Cardiac muscle cell (in vitro differentiated cells and primary cell): Measurements from ENCODE around the gene ASIC4. TPM values are rescaled to one million over a fixed set of nuclear protein-coding genes. Genes with fewer than 3 reads are reported as not detected.

ENCODE experiments used
- DNase-seq, 2 donors: peaks; one replicate each; pipeline versions ENCODE4 v3.0.0 to v3.0.0-alpha.2; 2010 to 2017; ENCODE audit warnings: low read depth in 1 of 2, low spot score in 1 of 2
- H3K27ac ChIP-seq: fragments of 200-600 bp; sonication (generic); 2 replicates; pipeline ENCODE4 v1.5.1; 2016
- H3K27me3 ChIP-seq: fragments of 200-600 bp; sonication (generic); 2 replicates; pipeline ENCODE4 v1.6.0; 2016; ENCODE audit warnings: control low read depth
- H3K36me3 ChIP-seq: fragments of 200-600 bp; sonication (generic); 2 replicates; pipeline ENCODE4 v1.5.1; 2016; ENCODE audit warnings: control low read depth
- H3K4me1 ChIP-seq: fragments of 200-600 bp; sonication (generic); 2 replicates; pipeline ENCODE4 v1.8.1; 2017; ENCODE audit warnings: low read depth, mild to moderate bottlenecking, mixed run types
- H3K4me3 ChIP-seq: fragments of 200-600 bp; sonication (generic); 2 replicates; pipeline ENCODE4 v1.5.1; 2016; ENCODE audit warnings: mild to moderate bottlenecking
- H3K9me3 ChIP-seq: fragments of 200-600 bp; sonication (generic); 2 replicates; pipeline ENCODE4 v1.5.1; 2017; ENCODE audit warnings: low read depth, mild to moderate bottlenecking, control low read depth
- CTCF ChIP-seq: IDR thresholded peaks from 2 replicates; pipeline ENCODE4 v1.5.1; 2012; ENCODE audit warnings: low read depth, mild to moderate bottlenecking, low read length
- polyA plus RNA-seq: library from polyadenylated mRNA; unstranded; fragments of >200 nt; fragmentation: Nextera tagmentation; extraction: Ambion mirVana; gene quantifications from 2 replicates; pipeline ENCODE4 v1.2.1, GENCODE V29; 2016
- total RNA-seq: library from RNA; depleted of rRNA; stranded (reverse); fragments of >200 nt; gene quantifications from 2 replicates; pipeline ENCODE4 v1.2.3, GENCODE V29; 2016

The ASIC4 gene
- total and polyA plus RNA-seq, 2 experiments from 2014 or later, result 3.3 to 9.5 TPM

- Histone ChIP-seq H3K4me1 (peaks cover 3% of the 10 kb centered on the region), H3K36me3 (peaks cover 21% of the 10 kb centered on the region), H3K27ac (no peak overlapping the region), H3K9me3 (no peaks in the 10 kb centered on the region), H3K4me3 (peak overlapping the region; percentile 47), H3K27me3 (no peaks in the 10 kb centered on the region)
- peak; percentile 90 to 94 for DNase-seq
- no peak for TF ChIP-seq CTCF
Observed at GRCh38 chr2:219552382-219553167, 38.3 kb downstream of the ASIC4 start.

GRCh38 chr2:219553168-219553417 lies 38.8 kb downstream of the ASIC4 start:
- Histone ChIP-seq H3K4me3 (peak overlapping the region; percentile 47), H3K4me1 (peaks cover 3% of the 10 kb centered on the region), H3K27me3 (no peaks in the 10 kb centered on the region), H3K27ac (no peak overlapping the region), H3K9me3 (no peaks in the 10 kb centered on the region), H3K36me3 (peaks cover 21% of the 10 kb centered on the region)
- TF ChIP-seq CTCF, result no peak
- DNase-seq, result no peak

GRCh38 chr2:219553463-219553963 lies 39.2 kb downstream of the ASIC4 start:
- no peak overlapping the region for H3K27ac ChIP-seq
- no peak for DNase-seq
- no peaks in the 10 kb centered on the region for H3K9me3 ChIP-seq
- TF ChIP-seq CTCF, result no peak
- no peak overlapping the region for H3K4me3 ChIP-seq
- H3K4me1 ChIP-seq, result peaks cover 3% of the 10 kb centered on the region
- H3K27me3 ChIP-seq, result no peaks in the 10 kb centered on the region
- H3K36me3 ChIP-seq, result peaks cover 21% of the 10 kb centered on the region

- TF ChIP-seq CTCF, result no peak
- no peak for DNase-seq
- peaks cover 28% of the 10 kb centered on the region for H3K36me3 ChIP-seq
Observed at GRCh38 chr2:219554350-219554749, 40.1 kb downstream of the ASIC4 start.

GRCh38 chr2:219555956-219556355 lies 41.7 kb downstream of the ASIC4 start:
- no peak for DNase-seq
- no peak for TF ChIP-seq CTCF
- Histone ChIP-seq H3K27me3 (no peaks in the 10 kb centered on the region), H3K36me3 (peaks cover 29% of the 10 kb centered on the region), H3K27ac (no peak overlapping the region), H3K4me1 (peaks cover 3% of the 10 kb centered on the region), H3K9me3 (no peaks in the 10 kb centered on the region), H3K4me3 (no peak overlapping the region)

More at GRCh38 chr2:219554350-219554749, 40.1 kb downstream of the ASIC4 start:
- Histone ChIP-seq H3K9me3 (no peaks in the 10 kb centered on the region), H3K27me3 (no peaks in the 10 kb centered on the region), H3K27ac (no peak overlapping the region), H3K4me1 (peaks cover 3% of the 10 kb centered on the region), H3K4me3 (no peak overlapping the region)
